CD14-positive monocyte (primary cell): ENCODE measurements around the gene THRSP. TPM values are rescaled to one million over a fixed set of nuclear protein-coding genes. Genes with fewer than 3 reads are reported as not detected.
"Not testable (repeated sequence)": the region's sequence is repeated elsewhere in the genome, so short reads cannot be mapped to it uniquely, and the experiment has no call there.

Source experiments
- DNase-seq, 3 donors: peaks; one replicate each; pipeline ENCODE4 v3.0.0-alpha.2; 2011 to 2022
- H2AFZ ChIP-seq: 2 replicates; pipeline ENCODE4 v1.6.0; 2012; ENCODE audit warnings: mild to moderate bottlenecking, low read depth, low read length, inconsistent platforms; ENCODE audit not compliant: insufficient read depth, poor library complexity, severe bottlenecking
- H3K27ac ChIP-seq, 2 donors: 1 replicate in 1 of 2; 2 replicates in 1 of 2; pipeline ENCODE4 v1.5.1; 2012 to 2013; ENCODE audit warnings: low read length in 2 of 2, control low read depth in 1 of 2, inconsistent platforms in 1 of 2, low read depth in 1 of 2, mild to moderate bottlenecking in 1 of 2
- H3K27me3 ChIP-seq, 2 donors: one replicate each; pipeline versions ENCODE4 v1.6.0 to v1.6.1; 2011 to 2013; ENCODE audit warnings: low read length in 2 of 2; ENCODE audit not compliant: control insufficient read depth in 2 of 2, insufficient read depth in 2 of 2
- H3K36me3 ChIP-seq, 2 donors: replicated peaks in 1 of 2; 1 replicate in 1 of 2; 2 replicates in 1 of 2; pipeline versions ENCODE4 v1.5.1 to v1.6.1; 2012 to 2013; ENCODE audit warnings: low read length in 2 of 2, control low read depth in 1 of 2, inconsistent platforms in 1 of 2, mild to moderate bottlenecking in 1 of 2; ENCODE audit not compliant: insufficient read depth in 2 of 2, control insufficient read depth in 1 of 2
- H3K4me1 ChIP-seq, 2 donors: 1 replicate in 1 of 2; 2 replicates in 1 of 2; pipeline versions ENCODE4 v1.5.1 to v1.6.1; 2012 to 2013; ENCODE audit warnings: low read length in 2 of 2, control low read depth in 1 of 2, inconsistent platforms in 1 of 2, mild to moderate bottlenecking in 1 of 2, moderate library complexity in 1 of 2; ENCODE audit not compliant: insufficient read depth in 2 of 2, control insufficient read depth in 1 of 2
- H3K4me2 ChIP-seq: replicated peaks from 2 replicates; pipeline ENCODE3; 2012; ENCODE audit warnings: low read length, moderate library complexity, mild to moderate bottlenecking; ENCODE audit not compliant: poor library complexity, severe bottlenecking; ENCODE audit errors: extremely low read depth
- H3K4me3 ChIP-seq, 3 experiments: fragments of 200-600 bp in 1 of 3; sonication (generic) in 1 of 3; replicated peaks in 1 of 3; 1 replicate in 2 of 3; 2 replicates in 1 of 3; pipeline ENCODE4 v1.5.1; 2011 to 2013; ENCODE audit warnings: low read length in 3 of 3, mild to moderate bottlenecking in 3 of 3, control low read depth in 2 of 3, low read depth in 2 of 3, inconsistent platforms in 1 of 3, moderate library complexity in 1 of 3
- H3K79me2 ChIP-seq: 2 replicates; pipeline ENCODE4 v1.6.0; 2012; ENCODE audit warnings: mild to moderate bottlenecking, control low read depth, inconsistent platforms, low read length, moderate library complexity; ENCODE audit not compliant: insufficient read depth
- H3K9ac ChIP-seq: 2 replicates; pipeline ENCODE4 v1.6.0; 2017; ENCODE audit warnings: low read length, mild to moderate bottlenecking; ENCODE audit not compliant: insufficient read depth, poor library complexity, severe bottlenecking
- H3K9me3 ChIP-seq, 2 donors: replicated peaks in 1 of 2; 1 replicate in 1 of 2; 2 replicates in 1 of 2; pipeline versions ENCODE4 v1.5.1 to v1.6.1; 2012 to 2013; ENCODE audit warnings: low read length in 2 of 2, control low read depth in 1 of 2; ENCODE audit not compliant: control insufficient read depth in 1 of 2, insufficient read depth in 1 of 2
- H4K20me1 ChIP-seq: 2 replicates; pipeline ENCODE4 v1.6.0; 2012; ENCODE audit warnings: mild to moderate bottlenecking, low read length, control low read depth, moderate library complexity; ENCODE audit not compliant: insufficient read depth
- H3K27ac Mint-ChIP-seq, 7 donors: one replicate each; pipeline ENCODE4 v1.8.0; 2020; ENCODE audit warnings: mild to moderate bottlenecking in 7 of 7, mixed read lengths in 7 of 7, moderate library complexity in 6 of 7, inconsistent platforms in 2 of 7
- H3K27me3 Mint-ChIP-seq, 3 donors: one replicate each; pipeline ENCODE4 v1.8.0; 2021 to 2022; ENCODE audit warnings: low read depth in 3 of 3, mild to moderate bottlenecking in 3 of 3, mixed read lengths in 3 of 3, moderate library complexity in 3 of 3, inconsistent platforms in 1 of 3
- H3K36me3 Mint-ChIP-seq, 2 donors: one replicate each; pipeline ENCODE4 v1.8.0; 2020; ENCODE audit warnings: mixed read lengths in 2 of 2, inconsistent platforms in 1 of 2, mild to moderate bottlenecking in 1 of 2
- H3K4me1 Mint-ChIP-seq: one replicate; pipeline ENCODE4 v1.8.0; 2020; ENCODE audit warnings: mild to moderate bottlenecking, mixed read lengths
- H3K4me3 Mint-ChIP-seq, 2 donors: one replicate each; pipeline ENCODE4 v1.8.0; 2020; ENCODE audit warnings: mild to moderate bottlenecking in 2 of 2, mixed read lengths in 2 of 2, moderate library complexity in 1 of 2
- H3K9me3 Mint-ChIP-seq, 7 donors: one replicate each; pipeline ENCODE4 v1.8.0; 2020 to 2022; ENCODE audit warnings: mixed read lengths in 7 of 7, mild to moderate bottlenecking in 6 of 7, moderate library complexity in 6 of 7, inconsistent platforms in 2 of 7
- CTCF ChIP-seq: fragments of 200-600 bp; IDR thresholded peaks from one replicate; pipeline ENCODE4 v1.8.0; 2022; ENCODE audit warnings: antibody characterized with exemption, mild to moderate bottlenecking
- WGBS: methylation state at CpG from one replicate; pipeline ENCODE4 v1.1.5; 2013; ENCODE audit warnings: missing lambda C conversion rate; ENCODE audit not compliant: insufficient coverage; 5-methylcytosine and 5-hydroxymethylcytosine counted together
- intact Hi-C, 2 donors: fragments of 100-400 bp; cut with micrococcal nuclease; formaldehyde crosslinking; loops; one replicate each; pipeline versions ENCODE4 v1.15.0 to v1.15.1; 2023
- polyA minus RNA-seq: library from RNA; depleted of rRNA, polyadenylated mRNA; stranded (reverse); fragments of >200 nt; gene quantifications from 2 replicates; pipeline ENCODE4 v1.2.3, GENCODE V29; 2012
- polyA plus RNA-seq, 3 donors: library from polyadenylated mRNA; depleted of rRNA in 1 of 3; unstranded in 2 of 3; stranded (reverse) in 1 of 3; fragments of 300-500 nt in 2 of 3; fragments of >200 nt in 1 of 3; fragmentation: Illumina TruSeq in 2 of 3; gene quantifications; 1 replicate in 2 of 3; 2 replicates in 1 of 3; pipeline ENCODE4 v1.2.3, GENCODE V29; 2012 to 2021
- total RNA-seq, 12 experiments: library from RNA in 1 of 12; stranded (reverse) in 1 of 12; fragments of 120-200 nt in 1 of 12; gene quantifications; one replicate each; pipeline ENCODE4 v1.2.4 and lab custom pipeline; 2013 to 2026; ENCODE audit warnings: mixed read lengths in 6 of 12, inconsistent platforms in 1 of 12

The THRSP gene
- not detected for total RNA-seq (2013)
- polyA plus RNA-seq (not detected), polyA minus RNA-seq (not detected in 2 replicates), total RNA-seq (lab: John Stamatoyannopoulos, UW) (0 to 0.30 (median 0) reads per million in 11 experiments)

- Histone ChIP-seq H4K20me1 (no peaks in the 10 kb centered on the region), H3K4me1 (no peaks in the 10 kb centered on the region), H3K36me3 (peaks cover 4 to 13% of the 10 kb centered on the region in 2 donors), H3K9me3 (no peaks in the 10 kb centered on the region), H3K27me3 (no peaks in the 10 kb centered on the region), H3K9ac (no peak within 1 kb of the TSS), H3K4me3 (no peak within 1 kb of the TSS), H2AFZ (no peak within 1 kb of the TSS), H3K27ac (no peak within 1 kb of the TSS), H3K4me2 (no peak within 1 kb of the TSS), H3K79me2 (no peaks in the 10 kb centered on the region)
- Mint-ChIP-seq H3K27ac (no peak within 1 kb of the TSS), H3K4me1 (peaks cover 4% of the 10 kb centered on the region), H3K27me3 (peaks cover 0 to 1% (median 0%) of the 10 kb centered on the region in 3 donors), H3K36me3 (peaks cover 14 to 17% of the 10 kb centered on the region in 2 donors), H3K9me3 (no peaks in the 10 kb centered on the region), H3K4me3 (no peak within 1 kb of the TSS)
- DNase-seq = no peak
- 96% methylated on average over 9 of the region's 14 CpGs for WGBS
- intact Hi-C loops = no loop called here
- TF ChIP-seq CTCF = no peak
Observed at GRCh38 chr11:78063440-78064181, at the start of gene THRSP. Gene THRSP (plus strand): TSS chr11:78063861. CDS start chr11:78063882, 21 bp downstream.

GRCh38 chr11:78014937-78015520 lies 48.6 kb upstream of the THRSP start:
- H3K27me3 Mint-ChIP-seq, H3K9ac ChIP-seq, H3K27me3 ChIP-seq, H3K4me1 Mint-ChIP-seq, H3K36me3 ChIP-seq, intact Hi-C loops, H4K20me1 ChIP-seq, H3K79me2 ChIP-seq, H3K4me2 ChIP-seq, H3K4me3 ChIP-seq, H3K4me1 ChIP-seq, H3K27ac ChIP-seq, H3K4me3 Mint-ChIP-seq, DNase-seq, H3K27ac Mint-ChIP-seq, H3K9me3 Mint-ChIP-seq, H3K9me3 ChIP-seq, H2AFZ ChIP-seq, H3K36me3 Mint-ChIP-seq: not testable (repeated sequence)
- 84% methylated on average over 3 of the region's 6 CpGs for WGBS
